Thyroid gland (tissue), 4 donors: Measurements from ENCODE around the gene FAM53B. TPM values are rescaled to one million over a fixed set of nuclear protein-coding genes. Genes with fewer than 3 reads are reported as not detected.

Source experiments
- DNase-seq, 2 donors: peaks; one replicate each; pipeline ENCODE4 v3.0.0-alpha.2; 2019
- H3K27ac ChIP-seq, 3 donors: fragments of 200-600 bp; sonication (generic); 1 replicate in 2 of 3; 2 replicates in 1 of 3; pipeline ENCODE4 v1.5.1; 2016 to 2019; ENCODE audit warnings: mild to moderate bottlenecking in 1 of 3, moderate library complexity in 1 of 3
- H3K27me3 ChIP-seq: fragments of 200-600 bp; sonication (generic); one replicate; pipeline ENCODE4 v1.5.1; 2019
- H3K36me3 ChIP-seq, 2 donors: fragments of 200-600 bp; sonication (generic); one replicate each; pipeline ENCODE4 v1.5.1; 2016 to 2019
- H3K4me1 ChIP-seq, 2 donors: fragments of 200-600 bp; sonication (generic); one replicate each; pipeline ENCODE4 v1.5.1; 2017 to 2019
- H3K4me3 ChIP-seq, 3 donors: fragments of 200-600 bp; sonication (generic); replicated peaks in 1 of 3; 1 replicate in 2 of 3; 2 replicates in 1 of 3; pipeline ENCODE4 v1.5.1; 2016; ENCODE audit warnings: mild to moderate bottlenecking in 1 of 3
- H3K9me3 ChIP-seq: fragments of 200-600 bp; sonication (generic); one replicate; pipeline ENCODE4 v1.5.1; 2017
- POLR2A ChIP-seq, 2 donors: fragments of 450-650 bp; IDR thresholded peaks; one replicate each; pipeline ENCODE4 v1.6.1; 2017; ENCODE audit warnings: antibody characterized with exemption in 2 of 2, mild to moderate bottlenecking in 2 of 2, moderate library complexity in 1 of 2
- WGBS, 2 donors: methylation state at CpG; one replicate each; pipeline ENCODE4 v1.1.5; 2017; 5-methylcytosine and 5-hydroxymethylcytosine counted together
- intact Hi-C: fragments of 100-400 bp; cut with DNase I; formaldehyde crosslinking; loops from one replicate; pipeline ENCODE4 v1.15.1; 2023
- total RNA-seq, 4 donors: library from RNA; depleted of rRNA; stranded (reverse); fragments of >200 nt; gene quantifications; one replicate each; pipeline ENCODE4 v1.2.3, GENCODE V29; 2016
- TF ChIP-seq, protein P1 (sequence below), 6 experiments: fragments of 200-600 bp in 3 of 6; fragments of 450-650 bp in 3 of 6; sonication (generic) in 3 of 6; IDR thresholded peaks; one replicate each; pipeline ENCODE4 v1.5.1; 2016 to 2019; ENCODE audit warnings: antibody characterized with exemption in 6 of 6, mild to moderate bottlenecking in 2 of 6, inconsistent platforms in 1 of 6, moderate library complexity in 1 of 6

Gene FAM53B
- total RNA-seq, 4 donors from 2014 or later = 37.6 to 96.3 (median 80.4) TPM

DNA sequence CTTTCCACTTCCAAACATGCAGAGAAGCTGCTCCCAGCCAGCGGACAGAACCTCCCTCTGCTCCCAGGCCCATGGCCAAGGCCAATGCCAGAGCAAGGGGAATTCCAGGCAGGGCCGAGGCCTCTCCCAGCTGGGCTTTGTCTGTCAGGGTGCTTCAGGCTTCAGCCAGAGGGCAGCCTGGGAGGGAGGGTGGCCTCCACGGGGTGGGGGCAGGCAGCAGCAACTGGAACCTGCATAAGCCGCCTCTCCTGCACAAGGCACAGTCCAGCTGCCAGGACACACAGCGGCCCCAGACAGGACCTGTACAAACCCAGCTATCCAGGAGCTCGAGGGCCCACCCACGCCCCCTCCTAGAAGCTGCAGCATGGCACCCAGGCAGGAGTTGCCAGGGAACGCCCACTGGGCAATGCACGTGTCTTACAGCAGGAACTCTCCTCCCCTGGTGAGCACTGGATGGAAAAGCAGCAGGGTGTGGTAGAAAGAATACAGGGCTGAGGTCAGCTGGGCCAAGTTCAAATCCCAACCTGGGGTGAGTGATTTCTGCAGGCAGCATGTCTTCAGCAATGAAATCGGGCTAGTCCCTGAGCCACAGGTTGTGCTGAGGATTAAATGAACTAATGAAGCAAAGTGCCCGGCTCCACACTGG lies 7.6 kb downstream of the FAM53B start:
- no peaks in the 10 kb centered on the region for H3K27me3 ChIP-seq
- no peaks in the 10 kb centered on the region for H3K36me3 ChIP-seq
- 13 to 26% methylated on average over 3 to 9 of the region's 11 CpGs for WGBS, 2 donors
- peak overlapping the region; percentile 89 to 98 (median 93) for H3K27ac ChIP-seq
- peak in 1 of 2 donors; percentile 53 for TF ChIP-seq POLR2A (IDR thresholded peaks at IDR 0.05)
- TF ChIP-seq, protein P1, sequence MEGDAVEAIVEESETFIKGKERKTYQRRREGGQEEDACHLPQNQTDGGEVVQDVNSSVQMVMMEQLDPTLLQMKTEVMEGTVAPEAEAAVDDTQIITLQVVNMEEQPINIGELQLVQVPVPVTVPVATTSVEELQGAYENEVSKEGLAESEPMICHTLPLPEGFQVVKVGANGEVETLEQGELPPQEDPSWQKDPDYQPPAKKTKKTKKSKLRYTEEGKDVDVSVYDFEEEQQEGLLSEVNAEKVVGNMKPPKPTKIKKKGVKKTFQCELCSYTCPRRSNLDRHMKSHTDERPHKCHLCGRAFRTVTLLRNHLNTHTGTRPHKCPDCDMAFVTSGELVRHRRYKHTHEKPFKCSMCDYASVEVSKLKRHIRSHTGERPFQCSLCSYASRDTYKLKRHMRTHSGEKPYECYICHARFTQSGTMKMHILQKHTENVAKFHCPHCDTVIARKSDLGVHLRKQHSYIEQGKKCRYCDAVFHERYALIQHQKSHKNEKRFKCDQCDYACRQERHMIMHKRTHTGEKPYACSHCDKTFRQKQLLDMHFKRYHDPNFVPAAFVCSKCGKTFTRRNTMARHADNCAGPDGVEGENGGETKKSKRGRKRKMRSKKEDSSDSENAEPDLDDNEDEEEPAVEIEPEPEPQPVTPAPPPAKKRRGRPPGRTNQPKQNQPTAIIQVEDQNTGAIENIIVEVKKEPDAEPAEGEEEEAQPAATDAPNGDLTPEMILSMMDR (IDR thresholded peaks at IDR 0.05) = no peak
- no peaks in the 10 kb centered on the region for H3K9me3 ChIP-seq
- H3K4me1 ChIP-seq = peaks cover 99 to 100% of the 10 kb centered on the region in 2 donors
- H3K4me3 ChIP-seq = no peak overlapping the region
- intact Hi-C loops = loop anchor here (5.0 kb wide), 1 partner anchor 34 kb away; no protein-coding TSS in a partner anchor
- peak; percentile 97 to 98 for DNase-seq

DNA sequence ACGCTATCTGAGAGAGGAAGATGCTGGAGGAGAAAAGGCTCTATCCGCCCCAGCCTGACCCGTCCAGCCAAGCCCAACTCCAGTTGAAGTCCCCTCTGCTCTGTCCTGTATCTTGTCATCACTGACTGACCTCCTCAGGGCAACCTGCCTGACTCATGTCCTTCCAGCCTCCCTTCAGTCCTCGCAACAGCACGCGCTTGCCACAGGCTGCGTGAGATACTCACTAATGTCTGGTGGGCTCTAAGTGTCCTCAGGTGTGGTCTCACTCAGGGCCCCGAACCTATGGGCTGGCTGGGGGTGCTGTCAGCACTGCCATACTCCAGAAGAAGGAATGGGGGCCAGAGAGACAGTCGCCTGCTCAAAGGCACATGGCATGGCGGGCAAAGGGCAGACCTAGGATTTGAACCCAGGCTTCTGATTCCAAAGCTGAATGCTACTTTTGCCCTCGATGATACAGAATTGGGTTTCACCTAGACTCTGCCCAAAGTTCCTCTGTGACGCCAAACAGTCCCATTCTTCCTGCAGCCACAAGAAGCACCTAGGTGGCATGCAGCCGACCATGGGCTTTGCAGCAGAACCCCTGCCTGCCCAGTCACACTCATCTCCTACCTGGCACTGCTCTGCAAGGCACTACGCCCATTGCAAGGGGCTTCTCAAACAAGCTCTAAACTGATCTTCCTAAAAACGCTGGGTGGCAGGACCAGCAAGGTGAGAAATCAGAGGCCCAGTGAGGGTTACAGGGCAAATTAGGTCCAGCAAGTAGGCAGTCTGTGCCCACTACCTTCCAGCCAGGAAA lies 8.5 kb downstream of the FAM53B start:
- no peaks in the 10 kb centered on the region for H3K27me3 ChIP-seq
- H3K36me3 ChIP-seq = no peaks in the 10 kb centered on the region
- H3K27ac ChIP-seq = peak overlapping the region; percentile 89 to 98 (median 93)
- 83 to 90% methylated on average over 14 to 15 of the region's 15 CpGs for WGBS, 2 donors
- no peak for TF ChIP-seq POLR2A (IDR thresholded peaks at IDR 0.05)
- TF ChIP-seq, protein P1 (IDR thresholded peaks at IDR 0.05) = no peak
- peaks cover 99 to 100% of the 10 kb centered on the region in 2 donors for H3K4me1 ChIP-seq
- DNase-seq = no peak
- intact Hi-C loops = loop anchor here (5.0 kb wide), 1 partner anchor 33 kb away; no protein-coding TSS in a partner anchor
- no peaks in the 10 kb centered on the region for H3K9me3 ChIP-seq
- H3K4me3 ChIP-seq = no peak overlapping the region

DNA sequence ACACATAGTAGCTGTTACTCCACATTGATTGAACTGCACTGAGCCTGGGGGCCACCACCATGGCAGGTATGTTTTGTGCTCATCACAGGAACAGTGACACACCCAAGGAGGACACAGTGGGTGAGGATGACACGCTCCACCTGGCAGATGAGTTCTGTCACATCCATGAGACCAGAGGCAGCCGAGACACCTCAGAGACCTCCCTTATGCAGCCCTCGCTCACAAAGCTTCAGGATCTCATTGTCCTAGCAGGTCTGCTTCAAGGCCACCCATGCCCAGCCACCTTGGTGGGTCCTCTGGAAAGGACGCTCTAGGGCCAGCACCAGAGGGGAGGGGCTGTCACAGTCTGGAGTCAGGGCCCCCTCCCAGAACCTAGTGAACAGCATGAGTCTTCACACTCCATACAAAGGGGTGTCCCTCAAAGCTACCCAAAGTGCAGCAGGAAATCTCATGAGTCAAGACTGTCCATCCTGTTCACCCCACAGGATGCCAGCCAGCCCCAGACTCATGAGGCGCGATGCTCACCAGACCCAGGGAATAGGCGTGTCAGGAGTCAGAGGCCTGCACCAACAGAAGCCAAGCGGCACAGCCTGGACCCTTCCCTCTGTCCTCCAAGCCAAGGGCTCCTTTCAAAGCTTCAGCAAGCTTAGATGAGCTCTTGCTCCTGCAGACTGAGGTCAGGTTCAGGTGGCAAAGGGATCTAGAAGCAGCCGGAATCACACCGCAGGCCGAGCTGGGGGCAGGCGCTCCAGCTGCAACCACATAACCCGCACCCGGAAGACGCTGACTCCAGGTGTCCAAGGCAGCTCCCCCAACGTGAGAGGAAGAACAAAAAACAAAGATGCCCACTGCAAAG lies 9.6 kb downstream of the FAM53B start:
- no peak for DNase-seq
- H3K4me3 ChIP-seq = no peak overlapping the region
- peaks cover 96 to 100% of the 10 kb centered on the region in 2 donors for H3K4me1 ChIP-seq
- H3K27me3 ChIP-seq = no peaks in the 10 kb centered on the region
- H3K36me3 ChIP-seq = no peaks in the 10 kb centered on the region
- H3K27ac ChIP-seq = peak overlapping the region; percentile 87 to 98 (median 93)
- intact Hi-C loops = loop anchor here (5.0 kb wide), 1 partner anchor 32 kb away; no protein-coding TSS in a partner anchor
- H3K9me3 ChIP-seq = no peaks in the 10 kb centered on the region
- WGBS, 2 donors = 80 to 92% methylated on average over 12 to 15 of the region's 16 CpGs
- no peak for TF ChIP-seq POLR2A (IDR thresholded peaks at IDR 0.05)
- TF ChIP-seq, protein P1 (IDR thresholded peaks at IDR 0.05) = no peak

DNA sequence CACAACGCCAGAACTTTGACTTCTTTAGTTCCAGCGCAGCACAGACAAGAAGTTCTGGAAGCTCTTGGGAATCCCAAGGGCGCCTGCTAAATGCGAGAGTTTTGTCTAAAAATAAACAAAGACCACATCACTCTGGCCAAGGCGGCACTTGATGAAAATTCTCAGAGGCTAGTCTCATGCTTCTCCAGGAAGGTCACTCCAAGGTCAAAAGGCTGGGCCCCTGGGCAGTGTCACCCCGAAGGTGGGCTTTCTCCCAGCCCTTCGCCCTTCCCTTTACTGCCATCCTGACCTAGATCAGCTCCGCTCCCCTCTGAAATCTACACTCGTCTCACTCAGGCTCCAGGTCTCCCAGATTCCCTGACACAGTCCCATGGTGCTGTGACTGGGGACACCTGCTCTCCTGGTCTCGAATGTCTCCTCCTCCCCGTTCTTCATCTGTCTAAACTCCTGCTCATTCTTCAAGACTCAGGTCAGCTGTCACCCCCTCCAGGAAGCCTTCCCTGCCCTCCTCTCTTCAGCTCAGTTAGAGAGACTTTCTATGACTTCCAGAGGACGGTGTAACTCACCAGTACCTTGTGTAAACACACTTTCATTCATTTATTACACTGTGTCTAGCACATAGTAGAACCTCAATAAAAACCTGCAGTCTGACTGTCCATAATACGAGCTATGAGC lies 10.5 kb downstream of the FAM53B start:
- Histone ChIP-seq H3K27me3 (no peaks in the 10 kb centered on the region), H3K36me3 (no peaks in the 10 kb centered on the region), H3K27ac (peak overlapping the region; percentile 87 to 98 (median 93)), H3K4me1 (peaks cover 97 to 100% of the 10 kb centered on the region in 2 donors), H3K9me3 (no peaks in the 10 kb centered on the region), H3K4me3 (no peak overlapping the region)
- DNase-seq = peak; percentile 65 to 69
- TF ChIP-seq, protein P1 (IDR thresholded peaks at IDR 0.05) = no peak
- TF ChIP-seq POLR2A (IDR thresholded peaks at IDR 0.05) = no peak
- 43 to 45% methylated on average over 13 of the region's 13 CpGs for WGBS, 2 donors
- intact Hi-C loops = no loop called here
